IMR-90 (cell line): Measurements from ENCODE around the gene LHFPL5.

Experiments
- CTCF ChIP-seq: conservative IDR thresholded peaks from 2 replicates; pipeline ENCODE4 v1.5.1; 2012; ENCODE audit warnings: mild to moderate bottlenecking, low read depth, low read length, improper control_type of control experiment
- RCOR1 ChIP-seq: IDR thresholded peaks from 2 replicates; pipeline ENCODE4 v1.6.1; 2012; ENCODE audit warnings: mild to moderate bottlenecking, low read length, improper control_type of control experiment; ENCODE audit not compliant: insufficient replicate concordance
- RFX5 ChIP-seq: IDR thresholded peaks from 2 replicates; pipeline ENCODE4 v1.8.0; 2012; ENCODE audit warnings: low read depth, mild to moderate bottlenecking, low read length, moderate library complexity

GRCh38 chr6:35823601-35824000, 18.4 kb downstream of the LHFPL5 start:
- TF ChIP-seq RFX5 = no peak
- no peak for TF ChIP-seq CTCF
- TF ChIP-seq RCOR1 = no peak
